ENCODE results near the gene ELN. TPM values are rescaled to one million over a fixed set of nuclear protein-coding genes. Genes with fewer than 3 reads are reported as not detected.
A peak's percentile ranks its signal among the peaks of the same experiment; 100 is the strongest.
"Not testable (repeated sequence)": the region's sequence is repeated elsewhere in the genome, so short reads cannot be mapped to it uniquely, and the experiment has no call there.

Gene ELN
- not detected for polyA plus RNA-seq (ENCODE audit: low read depth in 6 of 6)

- peaks cover 11 to 24% (median 14%) of the 10 kb centered on the region in 3 donors for H3K4me1 Mint-ChIP-seq
- H3K9me3 Mint-ChIP-seq, result no peaks in the 10 kb centered on the region
- peak within 1 kb of the TSS in 1 of 6 donors; percentile 26 for H3K27ac Mint-ChIP-seq
- H3K27me3 Mint-ChIP-seq, result peaks cover 50 to 81% (median 76%) of the 10 kb centered on the region in 3 donors
- no peaks in the 10 kb centered on the region for H3K36me3 Mint-ChIP-seq
- ATAC-seq (ENCODE audit: low read depth in 2 of 2) (no peak), DNase-seq (no peak)
- peak within 1 kb of the TSS in 2 of 8 donors; percentile 2 to 5 for H3K4me3 Mint-ChIP-seq
These were observed at the start of gene ELN for GRCh38 chr7:74027683-74028320. TSS of gene ELN (plus strand) at chr7:74028173. CDS start at chr7:74028188, 15 bp downstream.

GRCh38 chr7:73978661-73979563 lies 49.1 kb upstream of the ELN start:
- peak; percentile 38 to 45 for ATAC-seq (ENCODE audit: low read depth in 2 of 2)
- no peaks in the 10 kb centered on the region for H3K36me3 Mint-ChIP-seq
- DNase-seq, result no peak
- peaks cover 0 to 4% (median 0%) of the 10 kb centered on the region in 7 donors for H3K9me3 Mint-ChIP-seq
- H3K27me3 Mint-ChIP-seq, result peaks cover 3 to 24% (median 21%) of the 10 kb centered on the region in 3 donors
- peaks cover 8 to 13% (median 10%) of the 10 kb centered on the region in 3 donors for H3K4me1 Mint-ChIP-seq
- no peak overlapping the region for H3K27ac Mint-ChIP-seq
- no peak overlapping the region for H3K4me3 Mint-ChIP-seq

GRCh38 chr7:73979656-73980055 lies 48.3 kb upstream of the ELN start:
- not testable (repeated sequence) for H3K9me3 Mint-ChIP-seq; DNase-seq; ATAC-seq (ENCODE audit: low read depth in 2 of 2); H3K36me3 Mint-ChIP-seq; H3K27ac Mint-ChIP-seq; H3K4me3 Mint-ChIP-seq
- peaks cover 8 to 13% (median 10%) of the 10 kb centered on the region in 3 donors for H3K4me1 Mint-ChIP-seq
- peaks cover 0 to 26% (median 19%) of the 10 kb centered on the region in 3 donors for H3K27me3 Mint-ChIP-seq

GRCh38 chr7:73980206-73980605 lies 47.8 kb upstream of the ELN start:
- DNase-seq (no peak), ATAC-seq (ENCODE audit: low read depth in 2 of 2) (no peak)
- peaks cover 0 to 31% (median 23%) of the 10 kb centered on the region in 3 donors for H3K27me3 Mint-ChIP-seq
- no peaks in the 10 kb centered on the region for H3K36me3 Mint-ChIP-seq
- peaks cover 0 to 4% (median 0%) of the 10 kb centered on the region in 7 donors for H3K9me3 Mint-ChIP-seq
- peak overlapping the region in 1 of 6 donors; percentile 60 for H3K27ac Mint-ChIP-seq
- H3K4me1 Mint-ChIP-seq, result peaks cover 8 to 17% (median 10%) of the 10 kb centered on the region in 3 donors
- no peak overlapping the region for H3K4me3 Mint-ChIP-seq

- no peaks in the 10 kb centered on the region for H3K36me3 Mint-ChIP-seq
- H3K27ac Mint-ChIP-seq, result no peak overlapping the region
- peaks cover 0 to 4% (median 0%) of the 10 kb centered on the region in 7 donors for H3K9me3 Mint-ChIP-seq
- peaks cover 0 to 31% (median 20%) of the 10 kb centered on the region in 3 donors for H3K27me3 Mint-ChIP-seq
- ATAC-seq (ENCODE audit: low read depth in 2 of 2) (no peak), DNase-seq (no peak)
- peaks cover 8 to 17% (median 10%) of the 10 kb centered on the region in 3 donors for H3K4me1 Mint-ChIP-seq
- no peak overlapping the region for H3K4me3 Mint-ChIP-seq
These were observed 46.0 kb upstream of the ELN start for GRCh38 chr7:73981933-73982332.

GRCh38 chr7:73983437-73984164 lies 44.4 kb upstream of the ELN start:
- Mint-ChIP-seq H3K9me3 (peaks cover 0 to 4% (median 0%) of the 10 kb centered on the region in 7 donors), H3K4me3 (no peak overlapping the region), H3K36me3 (no peaks in the 10 kb centered on the region), H3K27me3 (peaks cover 0 to 31% (median 20%) of the 10 kb centered on the region in 3 donors), H3K4me1 (peaks cover 7 to 14% (median 8%) of the 10 kb centered on the region in 3 donors), H3K27ac (no peak overlapping the region)
- ATAC-seq (ENCODE audit: low read depth in 2 of 2), result no peak
- no peak for DNase-seq

- H3K9me3 Mint-ChIP-seq, result peaks cover 0 to 4% (median 0%) of the 10 kb centered on the region in 7 donors
- ATAC-seq (ENCODE audit: low read depth in 2 of 2) (no peak), DNase-seq (no peak)
- H3K4me1 Mint-ChIP-seq, result peaks cover 0 to 8% (median 0%) of the 10 kb centered on the region in 3 donors
- no peak overlapping the region for H3K4me3 Mint-ChIP-seq
- no peaks in the 10 kb centered on the region for H3K36me3 Mint-ChIP-seq
- no peak overlapping the region for H3K27ac Mint-ChIP-seq
- H3K27me3 Mint-ChIP-seq, result peaks cover 0 to 31% (median 20%) of the 10 kb centered on the region in 3 donors
These were observed 43.3 kb upstream of the ELN start for GRCh38 chr7:73984481-73985205.

GRCh38 chr7:73985737-73986141 lies 42.2 kb upstream of the ELN start:
- ATAC-seq (ENCODE audit: low read depth in 2 of 2) (no peak), DNase-seq (no peak)
- Mint-ChIP-seq H3K36me3 (no peaks in the 10 kb centered on the region), H3K4me1 (peaks cover 0 to 8% (median 0%) of the 10 kb centered on the region in 3 donors), H3K4me3 (no peak overlapping the region), H3K27me3 (peaks cover 0 to 24% (median 13%) of the 10 kb centered on the region in 3 donors), H3K27ac (no peak overlapping the region), H3K9me3 (peaks cover 0 to 4% (median 0%) of the 10 kb centered on the region in 7 donors)

- H3K27ac Mint-ChIP-seq, result no peak overlapping the region
- peaks cover 0 to 8% (median 0%) of the 10 kb centered on the region in 3 donors for H3K4me1 Mint-ChIP-seq
- H3K36me3 Mint-ChIP-seq, result no peaks in the 10 kb centered on the region
- no peak overlapping the region for H3K4me3 Mint-ChIP-seq
- ATAC-seq (ENCODE audit: low read depth in 2 of 2) (no peak), DNase-seq (no peak)
- H3K9me3 Mint-ChIP-seq, result peaks cover 0 to 4% (median 0%) of the 10 kb centered on the region in 7 donors
- H3K27me3 Mint-ChIP-seq, result peaks cover 0 to 20% (median 9%) of the 10 kb centered on the region in 3 donors
These were observed 41.8 kb upstream of the ELN start for GRCh38 chr7:73986158-73986631.

- Mint-ChIP-seq H3K27me3 (peaks cover 0 to 11% (median 7%) of the 10 kb centered on the region in 3 donors), H3K4me3 (no peak overlapping the region), H3K9me3 (peaks cover 0 to 4% (median 0%) of the 10 kb centered on the region in 7 donors), H3K36me3 (no peaks in the 10 kb centered on the region), H3K4me1 (peaks cover 0 to 6% (median 0%) of the 10 kb centered on the region in 3 donors), H3K27ac (no peak overlapping the region)
- no peak for ATAC-seq (ENCODE audit: low read depth in 2 of 2)
- no peak for DNase-seq
These were observed 40.7 kb upstream of the ELN start for GRCh38 chr7:73987298-73987697.

GRCh38 chr7:73988197-73988596 lies 39.8 kb upstream of the ELN start:
- H3K27ac Mint-ChIP-seq, result no peak overlapping the region

GRCh38 chr7:73991522-73992100 lies 36.4 kb upstream of the ELN start:
- no peak for ATAC-seq (ENCODE audit: low read depth in 2 of 2)
- Mint-ChIP-seq H3K4me3 (no peak overlapping the region), H3K9me3 (peaks cover 4 to 22% (median 9%) of the 10 kb centered on the region in 7 donors), H3K27me3 (peaks cover 0 to 10% (median 9%) of the 10 kb centered on the region in 3 donors), H3K4me1 (no peaks in the 10 kb centered on the region), H3K36me3 (no peaks in the 10 kb centered on the region), H3K27ac (no peak overlapping the region)
- no peak for DNase-seq

More at GRCh38 chr7:73988197-73988596, 39.8 kb upstream of the ELN start:
- H3K36me3 Mint-ChIP-seq, result no peaks in the 10 kb centered on the region
- H3K4me1 Mint-ChIP-seq, result peaks cover 0 to 4% (median 0%) of the 10 kb centered on the region in 3 donors
- DNase-seq, result no peak
- peaks cover 0 to 4% (median 0%) of the 10 kb centered on the region in 7 donors for H3K9me3 Mint-ChIP-seq
- H3K27me3 Mint-ChIP-seq, result peaks cover 0 to 7% (median 7%) of the 10 kb centered on the region in 3 donors
- H3K4me3 Mint-ChIP-seq, result no peak overlapping the region
- no peak for ATAC-seq (ENCODE audit: low read depth in 2 of 2)

Data from naive B cell (primary cell).